ENCODE measurements around the gene LRRC43.

GRCh38 chr12:122171399-122171798 is 11.5 kb upstream of the LRRC43 start:
- TF ChIP-seq EP300 (IDR thresholded peaks at IDR 0.05; ENCODE audit: low read depth) (no peak), CTCF (IDR thresholded peaks at IDR 0.05) (no peak), POLR2AphosphoS5 (IDR thresholded peaks at IDR 0.05) (no peak), POLR2A (IDR thresholded peaks at IDR 0.05) (no peak)
